PC-9 (cell line): ENCODE data around the gene FMR1. TPM values are rescaled to one million over a fixed set of nuclear protein-coding genes. Genes with fewer than 3 reads are reported as not detected.
A peak's percentile ranks its signal among the peaks of the same experiment; 100 is the strongest.

ENCODE experiments used
- BruUV-seq: library from RNA; stranded (reverse); fragments of 400-500 nt; replicated peaks from 2 replicates; lab custom pipeline; 2021; lab: Mats Ljungman, UMichigan
- CTCF ChIA-PET: fragments of 300-600 bp; sonication (Branson Sonifier 250); formaldehyde crosslinking; loops from one replicate; lab custom pipeline; 2022; ENCODE audit warnings: antibody characterized with exemption; lab: Charles Lee
- POLR2A ChIA-PET: fragments of 300-600 bp; sonication (Branson Sonifier 250); formaldehyde crosslinking; loops from one replicate; lab custom pipeline; 2022; ENCODE audit warnings: antibody characterized with exemption; ENCODE audit not compliant: unreplicated experiment; lab: Charles Lee
- DNase-seq, 2 experiments: peaks; one replicate each; pipeline versions ENCODE4 v3.0.0 to v3.0.0-alpha.2; 2015 to 2022; ENCODE audit warnings: mixed read lengths in 1 of 2
- H2AFZ ChIP-seq: fragments of 200-600 bp; sonication (generic); 2 replicates; pipeline ENCODE4 v1.8.1; 2017; ENCODE audit warnings: antibody characterized with exemption
- H3F3A ChIP-seq: fragments of 200-600 bp; sonication (generic); 2 replicates; pipeline ENCODE4 v1.8.1; 2017; ENCODE audit warnings: antibody characterized with exemption, mild to moderate bottlenecking, low read depth; ENCODE audit not compliant: insufficient read depth
- H3K27ac ChIP-seq: fragments of 200-600 bp; sonication (generic); 2 replicates; pipeline ENCODE4 v1.6.1; 2016; ENCODE audit warnings: mixed run types
- H3K27me3 ChIP-seq: fragments of 200-600 bp; sonication (generic); 2 replicates; pipeline ENCODE4 v1.6.1; 2016; ENCODE audit warnings: low read depth, mixed run types; ENCODE audit not compliant: insufficient read depth
- H3K36me3 ChIP-seq: fragments of 200-600 bp; sonication (generic); 2 replicates; pipeline ENCODE4 v1.6.1; 2016; ENCODE audit warnings: low read depth, mixed run types
- H3K4me1 ChIP-seq: fragments of 200-600 bp; sonication (generic); replicated peaks from 2 replicates; pipeline ENCODE4 v1.6.1; 2016; ENCODE audit warnings: mixed run types; ENCODE audit not compliant: insufficient read depth
- H3K4me2 ChIP-seq: fragments of 200-600 bp; sonication (generic); 2 replicates; pipeline ENCODE4 v1.6.1; 2017; ENCODE audit warnings: mixed run types
- H3K4me3 ChIP-seq: fragments of 200-600 bp; sonication (generic); 2 replicates; pipeline ENCODE4 v1.6.1; 2016; ENCODE audit warnings: mixed run types
- H3K79me2 ChIP-seq: fragments of 200-600 bp; sonication (generic); 2 replicates; pipeline ENCODE4 v1.6.1; 2017; ENCODE audit warnings: low read depth, mixed run types
- H3K9me2 ChIP-seq: fragments of 200-600 bp; sonication (generic); 2 replicates; pipeline ENCODE4 v1.8.1; 2017; ENCODE audit warnings: mild to moderate bottlenecking; ENCODE audit not compliant: insufficient read depth
- H3K9me3 ChIP-seq: fragments of 200-600 bp; sonication (generic); 2 replicates; pipeline ENCODE4 v1.8.1; 2016; ENCODE audit warnings: low read depth; ENCODE audit not compliant: insufficient read depth
- H4K20me1 ChIP-seq: fragments of 200-600 bp; sonication (generic); 2 replicates; pipeline ENCODE4 v1.8.1; 2017; ENCODE audit not compliant: insufficient read depth
- CTCF ChIP-seq: fragments of 200-600 bp; sonication (generic); conservative IDR thresholded peaks from 2 replicates; pipeline ENCODE4 v1.6.1; 2017; ENCODE audit warnings: mixed run types, antibody characterized with exemption, mild to moderate bottlenecking, moderate library complexity
- EZH2 ChIP-seq: fragments of 200-600 bp; sonication (generic); IDR thresholded peaks from 2 replicates; pipeline ENCODE4 v1.8.0; 2017; ENCODE audit warnings: antibody characterized with exemption, low read depth
- intact Hi-C: fragments of 100-400 bp; cut with micrococcal nuclease; formaldehyde crosslinking; loops from one replicate; pipeline ENCODE4 v1.10.0; 2022; ENCODE audit not compliant: unreplicated experiment
- total RNA-seq: library from RNA; stranded (reverse); gene quantifications from 2 replicates; pipeline ENCODE4 v1.2.3, GENCODE V29; 2021

The FMR1 gene
- total RNA-seq, 1 experiment from 2014 or later: 99.9 TPM

GRCh38 chrX:147958291-147958690, 46.6 kb downstream of the FMR1 start:
- H3K4me2 ChIP-seq: peak overlapping the region; percentile 27
- H3K36me3 ChIP-seq: no peaks in the 10 kb centered on the region
- no peak overlapping the region for H3K4me3 ChIP-seq
- DNase-seq: peak; percentile 55 to 86
- no peaks in the 10 kb centered on the region for H4K20me1 ChIP-seq
- TF ChIP-seq EZH2 (no peak), CTCF (no peak)
- BruUV-seq: no TSS peak
- peaks cover 7% of the 10 kb centered on the region; the same call in 1 of the 2 replicates for H3F3A ChIP-seq
- H3K4me1 ChIP-seq: peaks cover 16% of the 10 kb centered on the region
- POLR2A ChIA-PET: no interaction called here
- no peaks in the 10 kb centered on the region for H3K9me2 ChIP-seq
- H3K79me2 ChIP-seq: no peaks in the 10 kb centered on the region
- H3K27ac ChIP-seq: no peak overlapping the region
- intact Hi-C loops: no loop called here
- CTCF ChIA-PET: no interaction called here
- no peaks in the 10 kb centered on the region for H3K9me3 ChIP-seq
- H3K27me3 ChIP-seq: no peaks in the 10 kb centered on the region
- H2AFZ ChIP-seq: no peak overlapping the region

DNA sequence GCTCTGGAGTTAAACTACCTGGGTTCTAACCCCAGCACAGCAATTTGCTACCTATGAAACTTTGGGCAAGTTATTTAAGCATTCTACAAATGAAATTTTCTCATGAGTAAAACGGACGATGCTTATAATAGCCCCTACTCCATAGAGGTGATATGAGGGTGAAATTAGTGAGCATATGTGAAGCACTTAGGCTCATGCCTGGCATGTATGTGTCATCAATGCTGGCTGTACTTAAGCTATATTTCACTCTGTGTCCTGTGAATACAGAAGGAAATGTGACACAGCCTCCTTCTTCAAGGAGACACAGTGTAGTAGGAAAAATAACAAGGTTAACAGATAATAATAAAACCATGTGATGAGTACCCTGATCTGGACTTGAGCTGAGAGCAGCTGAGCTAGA, 49.0 kb downstream of the FMR1 start:
- no TSS peak for BruUV-seq
- POLR2A ChIA-PET: no interaction called here
- H3K9me2 ChIP-seq: no peaks in the 10 kb centered on the region

DNA sequence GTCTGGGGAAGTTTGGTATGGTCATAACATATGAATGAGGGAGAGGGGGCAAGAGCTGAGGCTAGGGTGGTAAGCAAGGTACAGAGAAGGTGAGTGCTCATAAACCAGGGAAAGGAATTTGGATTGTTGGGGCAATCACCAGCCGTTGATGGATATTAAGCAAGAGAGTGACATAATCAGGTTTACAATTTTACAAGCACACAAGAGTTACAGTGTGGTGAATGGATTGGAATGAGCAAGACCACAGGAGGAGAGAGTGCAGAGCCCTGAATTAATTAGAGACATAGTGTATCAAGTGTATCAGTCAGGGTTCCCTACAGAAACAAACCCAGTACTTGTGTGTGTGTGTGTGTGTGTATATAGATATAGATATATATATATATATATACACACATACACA, 50.8 kb downstream of the FMR1 start:
- peak in 1 of 2 experiments; percentile 49 for DNase-seq
- H3K9me3 ChIP-seq: no peaks in the 10 kb centered on the region
- H3K79me2 ChIP-seq: no peaks in the 10 kb centered on the region
- intact Hi-C loops: no loop called here
- H3K27ac ChIP-seq: no peak overlapping the region
- H4K20me1 ChIP-seq: no peaks in the 10 kb centered on the region
- peaks cover 16% of the 10 kb centered on the region for H3K4me1 ChIP-seq
- H3K27me3 ChIP-seq: 0 out of 2 replicates have a peak, but pooled peaks cover under 1% of the 10 kb centered on the region
- peaks cover 7% of the 10 kb centered on the region; the same call in 1 of the 2 replicates for H3F3A ChIP-seq
- H3K9me2 ChIP-seq: no peaks in the 10 kb centered on the region
- CTCF ChIA-PET: no interaction called here
- H2AFZ ChIP-seq: no peak overlapping the region
- no TSS peak for BruUV-seq
- H3K36me3 ChIP-seq: no peaks in the 10 kb centered on the region
- no peak overlapping the region for H3K4me2 ChIP-seq
- POLR2A ChIA-PET: no interaction called here
- TF ChIP-seq CTCF (no peak), EZH2 (no peak)
- no peak overlapping the region for H3K4me3 ChIP-seq

More for the DNA sequence above, 49.0 kb downstream of the FMR1 start:
- Histone ChIP-seq H4K20me1 (no peaks in the 10 kb centered on the region), H3K4me2 (no peak overlapping the region), H3K4me3 (no peak overlapping the region), H3K36me3 (no peaks in the 10 kb centered on the region), H3K27ac (no peak overlapping the region), H2AFZ (no peak overlapping the region), H3F3A (peaks cover 7% of the 10 kb centered on the region; the same call in 1 of the 2 replicates), H3K27me3 (no peaks in the 10 kb centered on the region), H3K4me1 (peaks cover 16% of the 10 kb centered on the region), H3K9me3 (no peaks in the 10 kb centered on the region), H3K79me2 (no peaks in the 10 kb centered on the region)
- no peak for TF ChIP-seq EZH2
- no peak for TF ChIP-seq CTCF
- intact Hi-C loops: no loop called here
- DNase-seq: no peak
- CTCF ChIA-PET: no interaction called here
